ENCODE results near the gene FGF4.

FGF4 gene

GRCh38 chr11:69804769-69805508 lies 29.8 kb upstream of the FGF4 start:
- no peak for DNase-seq

GRCh38 chr11:69803604-69804218 lies 28.6 kb upstream of the FGF4 start:
- no peak for DNase-seq

GRCh38 chr11:69803022-69803421 lies 27.9 kb upstream of the FGF4 start:
- no peak for DNase-seq

- no peak for DNase-seq
Observed at GRCh38 chr11:69802590-69802989, 27.4 kb upstream of the FGF4 start.

- peak; percentile 66 for DNase-seq
Observed at GRCh38 chr11:69801513-69802335, 26.6 kb upstream of the FGF4 start.

GRCh38 chr11:69800278-69800677 lies 25.1 kb upstream of the FGF4 start:
- DNase-seq = no peak

- peak; percentile 69 for DNase-seq
Observed at GRCh38 chr11:69799582-69799981, 24.4 kb upstream of the FGF4 start.

- DNase-seq = no peak
Observed at GRCh38 chr11:69799097-69799496, 24.0 kb upstream of the FGF4 start.

GRCh38 chr11:69797737-69798528 lies 22.8 kb upstream of the FGF4 start:
- no peak for DNase-seq

GRCh38 chr11:69797156-69797555 lies 22.0 kb upstream of the FGF4 start:
- no peak for DNase-seq

GRCh38 chr11:69796063-69796462 lies 20.9 kb upstream of the FGF4 start:
- no peak for DNase-seq

- DNase-seq = no peak
Observed at GRCh38 chr11:69791276-69792180, 16.4 kb upstream of the FGF4 start.

- DNase-seq = no peak
Observed at GRCh38 chr11:69788956-69789355, 13.8 kb upstream of the FGF4 start.

GRCh38 chr11:69787906-69788305 lies 12.8 kb upstream of the FGF4 start:
- DNase-seq = no peak

GRCh38 chr11:69787457-69787856 lies 12.3 kb upstream of the FGF4 start:
- DNase-seq = no peak

GRCh38 chr11:69781241-69781640 lies 6.1 kb upstream of the FGF4 start:
- DNase-seq = no peak

GRCh38 chr11:69778373-69778772 lies 3.2 kb upstream of the FGF4 start:
- no peak for DNase-seq

- no peak for DNase-seq
Observed at GRCh38 chr11:69774354-69775162, 583 bp downstream of the FGF4 start.

- no peak for DNase-seq
Observed at GRCh38 chr11:69773626-69774353, 1.4 kb downstream of the FGF4 start.

GRCh38 chr11:69771466-69771865 lies 3.7 kb downstream of the FGF4 start:
- DNase-seq = no peak

Measured in OCI-M1 (cell line).